ENCODE data around the gene KCTD13.

- TF ChIP-seq CTCF (IDR thresholded peaks at IDR 0.05) (no peak), POLR2A (IDR thresholded peaks at IDR 0.05) (no peak), POLR2AphosphoS5 (IDR thresholded peaks at IDR 0.05) (no peak), EP300 (IDR thresholded peaks at IDR 0.05) (no peak)
These were observed 46.5 kb upstream of the KCTD13 start for GRCh38 chr16:29972500-29972899.
